TTC549 (cell line): ENCODE measurements around the gene RAET1G.
"Not testable (repeated sequence)": the region's sequence is repeated elsewhere in the genome, so short reads cannot be mapped to it uniquely, and the experiment has no call there.

Experiments
- FAIRE-seq: peaks from 2 replicates; lab custom pipeline; 2012; peaks lifted over from hg19 to GRCh38; lab: Jason Lieb, UNC

The RAET1G gene

GRCh38 chr6:149922642-149923326 lies at the start of gene RAET1G:
Gene RAET1G (minus strand): TSS chr6:149923121. CDS start chr6:149923010, 111 bp downstream.
- no peak for FAIRE-seq

GRCh38 chr6:149969635-149970034 lies 46.7 kb upstream of the RAET1G start:
- no peak for FAIRE-seq

- FAIRE-seq = not testable (repeated sequence)
Observed at GRCh38 chr6:149968909-149969308, 46.0 kb upstream of the RAET1G start.

GRCh38 chr6:149967999-149968398 lies 45.1 kb upstream of the RAET1G start:
- not testable (repeated sequence) for FAIRE-seq

GRCh38 chr6:149967591-149967990 lies 44.7 kb upstream of the RAET1G start:
- FAIRE-seq = no peak

- not testable (repeated sequence) for FAIRE-seq
Observed at GRCh38 chr6:149966319-149966718, 43.4 kb upstream of the RAET1G start.

GRCh38 chr6:149965194-149966020 lies 42.5 kb upstream of the RAET1G start:
- FAIRE-seq = no peak

- FAIRE-seq = no peak
Observed at GRCh38 chr6:149964308-149965193, 41.6 kb upstream of the RAET1G start.

- no peak for FAIRE-seq
Observed at GRCh38 chr6:149963462-149964307, 40.8 kb upstream of the RAET1G start, which contains the start of gene ULBP1. Gene ULBP1 (plus strand): TSS chr6:149963943. CDS start chr6:149964050, 107 bp downstream.

- no peak for FAIRE-seq
Observed at GRCh38 chr6:149963212-149963461, 40.2 kb upstream of the RAET1G start.

GRCh38 chr6:149962461-149963211 lies 39.7 kb upstream of the RAET1G start:
- no peak for FAIRE-seq

GRCh38 chr6:149961728-149962425 lies 39.0 kb upstream of the RAET1G start:
- no peak for FAIRE-seq

GRCh38 chr6:149960488-149960887 lies 37.6 kb upstream of the RAET1G start:
- no peak for FAIRE-seq

GRCh38 chr6:149959806-149960205 lies 36.9 kb upstream of the RAET1G start:
- FAIRE-seq = not testable (repeated sequence)

GRCh38 chr6:149958124-149958523 lies 35.2 kb upstream of the RAET1G start:
- not testable (repeated sequence) for FAIRE-seq

GRCh38 chr6:149955654-149956317 lies 32.9 kb upstream of the RAET1G start:
- FAIRE-seq = not testable (repeated sequence)

GRCh38 chr6:149954984-149955653 lies 32.2 kb upstream of the RAET1G start:
- not testable (repeated sequence) for FAIRE-seq

GRCh38 chr6:149954328-149954983 lies 31.5 kb upstream of the RAET1G start:
- not testable (repeated sequence) for FAIRE-seq

- not testable (repeated sequence) for FAIRE-seq
Observed at GRCh38 chr6:149953934-149954327, 31.0 kb upstream of the RAET1G start.
